Measurements from ENCODE around the gene TFF3.
"Not testable (repeated sequence)": the region's sequence is repeated elsewhere in the genome, so short reads cannot be mapped to it uniquely, and the experiment has no call there.

TFF3 gene

DNA sequence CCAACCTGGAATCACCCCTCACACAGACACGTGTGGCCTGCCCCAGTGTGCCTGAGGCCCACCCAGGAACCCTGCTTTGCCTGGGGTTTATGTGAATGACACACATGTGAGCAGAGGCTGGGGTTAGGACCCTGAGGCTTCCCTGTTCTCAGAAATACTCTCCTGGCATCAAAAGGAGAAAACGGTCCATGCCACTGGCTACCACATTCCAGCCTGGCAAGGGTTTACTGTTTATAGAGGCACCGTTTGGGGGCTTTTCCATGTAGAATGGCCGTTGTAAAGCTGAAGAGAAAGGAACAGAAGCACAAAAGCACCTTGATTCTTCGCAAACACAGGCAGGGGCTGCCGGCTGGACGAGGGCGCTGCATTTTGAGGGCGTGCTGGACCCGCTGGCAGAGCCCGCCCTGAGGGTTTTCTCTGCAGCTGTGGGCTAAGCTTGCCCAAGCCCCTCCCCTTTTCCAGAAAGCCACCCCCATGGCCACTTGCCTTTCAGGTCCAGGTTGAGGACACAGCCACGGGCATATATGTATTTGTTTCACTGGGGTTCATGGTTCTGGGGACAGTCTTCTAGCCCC, 13.0 kb downstream of the TFF3 start:
- no peak for DNase-seq

DNA sequence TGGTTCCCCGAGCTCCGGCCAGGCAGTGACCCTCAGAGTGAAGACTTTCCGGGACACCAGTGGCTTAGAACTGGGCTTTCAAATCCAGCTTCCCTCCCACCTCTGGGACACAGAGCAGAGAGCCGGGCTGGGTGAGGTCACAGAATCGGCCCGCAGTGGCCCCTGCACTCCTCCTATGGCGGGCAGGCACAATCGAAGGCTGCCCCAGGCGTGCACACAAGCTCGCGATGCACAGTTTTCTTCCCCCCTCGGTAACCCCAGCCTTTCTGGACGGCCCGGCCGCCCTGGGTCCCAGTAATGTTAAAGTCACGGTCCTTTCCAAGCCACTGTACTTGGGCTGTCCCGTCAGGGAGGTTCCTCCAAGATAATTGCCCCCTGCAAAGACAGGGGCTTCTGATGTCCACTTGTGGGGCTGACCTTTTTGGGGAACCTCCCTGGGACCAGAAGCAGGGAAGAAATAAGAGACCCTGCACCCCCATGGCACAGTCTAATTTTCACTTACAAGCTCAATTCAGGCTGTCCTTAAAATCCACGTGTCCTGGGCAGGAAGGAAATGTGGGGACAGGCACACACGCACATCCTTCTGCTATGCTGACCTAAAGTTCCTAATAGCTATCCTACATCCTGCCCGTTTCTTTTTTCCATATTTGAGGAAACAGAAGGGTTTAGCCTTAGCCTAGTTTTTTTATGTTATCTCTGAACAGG, 13.7 kb downstream of the TFF3 start:
- no peak for DNase-seq

DNA sequence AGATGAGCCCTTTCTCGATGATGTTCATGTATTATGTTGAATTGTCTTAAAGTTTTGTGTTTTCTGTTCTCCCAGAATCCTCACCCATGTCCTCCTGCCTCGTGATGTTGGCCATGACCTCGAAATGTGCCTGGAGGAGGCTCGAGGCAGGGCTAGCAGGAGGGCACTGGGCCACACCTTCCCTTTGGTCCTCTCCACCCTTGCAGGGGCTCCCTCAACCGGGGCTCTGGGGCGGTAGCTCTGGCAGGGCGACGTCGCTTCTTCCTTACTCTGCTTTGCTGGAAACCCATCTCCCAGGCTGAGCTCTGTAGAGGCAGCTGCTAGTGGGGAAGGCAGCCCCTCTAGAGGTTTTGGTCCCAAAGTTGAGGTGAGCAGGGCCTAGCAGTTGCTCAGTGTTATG, 14.3 kb downstream of the TFF3 start:
- no peak for DNase-seq

DNA sequence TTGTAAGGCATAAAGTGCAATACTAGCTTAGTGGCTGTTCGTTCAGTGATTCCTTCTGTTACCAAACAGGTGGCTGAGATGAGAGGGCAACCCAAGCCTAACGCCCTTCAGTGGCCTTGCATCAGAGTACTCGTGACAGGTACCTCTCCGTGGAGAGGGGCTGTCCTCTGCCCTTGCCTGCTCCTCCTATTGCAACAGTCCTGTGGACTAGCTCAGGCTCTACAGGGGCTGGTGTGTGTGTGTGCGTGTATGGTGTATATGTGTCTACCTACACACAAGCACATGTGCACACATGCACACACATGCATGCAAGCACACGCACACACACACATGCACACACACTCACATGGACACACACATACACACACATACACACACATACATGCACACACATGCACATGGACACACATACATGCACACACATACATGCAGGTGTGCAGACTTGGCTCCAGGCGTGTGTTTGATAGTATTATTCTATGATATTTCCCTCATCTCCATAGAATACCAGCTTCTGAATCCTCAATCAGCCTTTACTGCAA, 15.1 kb downstream of the TFF3 start:
- DNase-seq, result no peak

DNA sequence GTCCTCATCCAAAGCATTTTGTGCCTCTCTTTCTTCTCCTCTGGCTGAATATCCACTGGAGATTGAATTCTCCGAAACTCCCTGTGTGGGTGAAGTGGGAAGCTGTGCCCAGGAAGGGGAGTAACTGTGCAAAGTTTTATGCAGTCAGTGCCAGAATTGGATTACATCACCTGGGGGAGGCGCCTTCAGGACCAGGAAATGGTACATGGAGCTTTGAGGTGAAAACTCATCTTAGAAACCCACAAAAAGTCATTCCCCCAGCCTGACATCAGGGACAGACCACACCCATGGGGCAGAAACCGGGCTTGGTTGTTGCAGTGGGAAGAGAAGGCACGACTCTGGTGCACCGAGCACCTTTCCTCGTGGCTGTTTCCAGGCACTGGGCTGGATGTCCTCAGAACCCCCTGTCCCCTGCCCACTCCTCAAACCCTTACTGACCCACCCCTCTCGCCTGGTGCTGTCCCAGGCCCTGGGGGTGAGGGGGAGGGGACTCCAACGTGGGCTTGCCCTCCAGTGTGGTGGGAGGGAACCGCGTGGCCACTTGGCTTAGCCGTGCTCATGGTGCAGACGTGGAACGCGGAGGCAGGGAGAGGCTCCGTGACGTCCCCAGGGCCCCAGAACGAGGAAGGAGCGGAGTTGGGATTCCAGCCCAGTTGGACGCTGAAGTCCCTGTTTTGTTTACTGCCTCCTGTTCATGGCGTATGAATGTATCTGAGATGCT, 15.7 kb downstream of the TFF3 start:
- no peak for DNase-seq

DNA sequence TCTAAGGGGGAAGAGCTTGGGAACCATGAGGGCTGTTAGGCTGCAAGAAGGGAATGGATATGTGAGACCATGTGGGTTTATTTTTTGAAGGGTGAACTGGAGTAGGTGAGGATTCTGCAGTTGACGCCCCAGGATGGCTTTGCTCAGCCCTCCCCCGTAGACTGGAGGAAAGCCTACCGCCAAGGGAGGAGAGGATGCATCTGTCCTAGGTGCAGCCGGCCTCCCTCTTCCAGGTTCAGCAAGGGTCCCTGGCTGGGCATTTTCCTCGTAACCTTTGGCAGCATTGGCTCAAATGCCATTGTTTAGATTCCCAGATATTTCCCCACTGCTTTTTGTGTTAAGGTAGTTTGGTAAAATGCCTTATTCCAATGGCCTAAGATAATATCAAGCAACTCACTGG, 16.6 kb downstream of the TFF3 start:
- DNase-seq, result no peak

DNA sequence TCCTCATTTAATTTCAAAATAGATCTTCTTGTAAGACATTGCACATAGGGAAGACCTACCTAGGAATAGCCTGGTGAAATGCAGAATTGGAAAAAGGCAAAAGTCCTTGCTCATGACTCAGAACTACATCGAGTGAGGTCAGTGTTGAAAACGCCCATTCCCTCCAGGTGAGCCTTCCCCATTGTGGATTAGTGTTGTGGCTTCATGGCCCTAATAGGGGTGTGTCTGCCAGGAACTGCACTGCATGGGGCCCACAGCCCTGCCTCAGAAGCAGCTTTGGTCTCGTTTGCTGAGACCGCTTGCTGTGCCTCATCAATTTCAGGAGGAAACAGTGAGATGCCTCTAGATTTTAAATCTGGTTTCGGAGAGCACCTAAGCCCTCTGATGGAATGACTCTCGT, 17.0 kb downstream of the TFF3 start:
- no peak for DNase-seq

DNA sequence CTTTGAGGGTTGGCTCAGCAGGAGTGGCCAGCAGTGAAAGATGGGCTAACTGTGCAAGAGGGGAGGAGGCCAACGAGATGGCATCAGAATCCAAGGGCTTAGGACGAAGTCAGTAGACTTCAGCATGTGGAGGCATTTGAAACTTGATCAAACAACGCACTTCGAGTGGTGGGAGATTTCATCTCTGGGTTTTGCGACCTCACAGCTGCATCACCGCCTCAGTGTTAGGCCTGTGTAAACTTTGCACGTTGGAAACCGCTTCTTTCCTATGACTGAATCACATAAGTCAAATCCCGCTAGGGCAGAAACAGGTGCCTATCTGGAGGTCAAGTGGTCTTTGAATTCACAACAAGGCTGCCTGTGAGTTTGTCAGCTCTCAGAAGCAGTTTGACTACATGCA, 17.8 kb downstream of the TFF3 start:
- no peak for DNase-seq

DNA sequence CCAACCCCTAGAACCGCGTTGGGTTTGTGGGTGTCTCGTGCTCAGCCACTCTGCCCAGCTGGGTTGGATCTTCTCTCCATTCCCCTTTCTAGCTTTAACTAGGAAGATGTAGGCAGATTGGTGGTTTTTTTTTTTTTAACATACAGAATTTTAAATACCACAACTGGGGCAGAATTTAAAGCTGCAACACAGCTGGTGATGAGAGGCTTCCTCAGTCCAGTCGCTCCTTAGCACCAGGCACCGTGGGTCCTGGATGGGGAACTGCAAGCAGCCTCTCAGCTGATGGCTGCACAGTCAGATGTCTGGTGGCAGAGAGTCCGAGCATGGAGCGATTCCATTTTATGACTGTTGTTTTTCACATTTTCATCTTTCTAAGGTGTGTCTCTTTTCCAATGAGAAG, 18.7 kb downstream of the TFF3 start:
- DNase-seq, result no peak

DNA sequence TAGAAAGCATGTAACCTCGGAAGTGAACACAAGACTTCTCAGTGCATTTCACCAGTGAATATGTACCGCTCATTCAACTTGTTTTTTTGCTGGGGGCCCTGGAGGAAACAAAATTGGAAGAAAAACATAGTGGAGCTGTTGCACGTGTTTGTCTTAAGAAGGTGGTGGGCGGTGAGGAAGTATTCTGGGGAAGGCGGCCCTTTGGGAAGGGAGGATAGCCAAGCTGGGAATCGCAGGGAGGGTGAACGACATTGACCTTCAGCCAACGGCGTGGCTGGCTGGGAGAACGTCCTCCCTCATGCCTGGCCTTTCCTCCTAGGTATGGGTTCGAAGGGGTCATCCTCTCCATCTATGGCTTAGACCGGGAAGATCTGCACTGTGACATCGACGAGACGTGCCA, 19.4 kb downstream of the TFF3 start:
- DNase-seq, result no peak

DNA sequence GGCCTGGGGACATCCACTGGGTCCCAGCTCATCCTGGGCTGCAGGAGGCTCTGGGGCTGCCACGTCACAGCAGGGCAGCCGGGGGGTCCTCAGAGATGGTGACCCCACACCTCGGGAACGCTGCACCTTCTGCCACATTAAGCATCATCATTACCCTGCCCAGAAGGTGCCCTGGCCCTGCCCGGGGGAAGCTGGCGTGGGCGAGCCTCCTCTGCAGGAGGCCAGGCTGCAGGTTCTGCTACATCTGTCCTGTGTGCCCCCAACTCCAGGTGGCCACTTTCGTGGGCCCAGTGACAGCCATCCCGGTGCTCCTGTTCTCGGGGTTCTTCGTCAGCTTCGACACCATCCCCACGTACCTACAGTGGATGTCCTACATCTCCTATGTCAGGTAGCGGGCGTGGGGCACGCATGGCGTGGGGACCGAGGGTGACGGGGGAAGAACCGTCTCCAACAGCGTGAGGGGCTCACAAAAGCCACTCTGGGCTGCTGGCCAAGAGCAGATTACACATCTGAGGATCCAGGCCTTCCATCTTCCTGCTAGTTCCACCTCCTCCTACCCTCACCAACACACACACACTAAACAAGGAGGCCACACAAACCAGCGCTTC, 20.8 kb downstream of the TFF3 start:
- DNase-seq, result no peak

DNA sequence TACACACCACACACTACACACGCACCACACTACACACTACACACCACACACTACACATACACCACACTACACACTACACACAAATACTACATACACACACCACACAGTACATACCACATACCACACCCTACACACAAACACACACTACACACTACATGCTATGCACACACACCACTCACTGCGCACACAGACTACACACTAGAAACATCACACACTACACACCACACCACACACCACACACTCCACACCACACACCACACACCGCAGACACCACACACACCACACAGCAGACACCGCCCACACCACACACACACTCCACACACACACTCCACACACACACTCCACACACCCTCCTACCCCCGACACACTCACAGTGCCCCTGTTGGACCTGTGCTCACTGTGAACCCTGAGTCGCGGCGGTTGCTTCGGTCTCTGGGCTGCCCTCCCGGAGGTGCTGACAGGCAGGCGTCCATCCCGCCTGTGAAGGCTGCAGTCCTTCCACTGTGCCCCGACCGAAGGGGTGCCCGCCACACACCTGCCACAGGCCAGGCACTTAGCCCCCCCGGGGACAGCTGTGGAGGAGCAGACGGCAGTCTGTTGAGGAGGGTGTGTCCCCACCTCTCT, 21.4 kb downstream of the TFF3 start:
- DNase-seq, result no peak

DNA sequence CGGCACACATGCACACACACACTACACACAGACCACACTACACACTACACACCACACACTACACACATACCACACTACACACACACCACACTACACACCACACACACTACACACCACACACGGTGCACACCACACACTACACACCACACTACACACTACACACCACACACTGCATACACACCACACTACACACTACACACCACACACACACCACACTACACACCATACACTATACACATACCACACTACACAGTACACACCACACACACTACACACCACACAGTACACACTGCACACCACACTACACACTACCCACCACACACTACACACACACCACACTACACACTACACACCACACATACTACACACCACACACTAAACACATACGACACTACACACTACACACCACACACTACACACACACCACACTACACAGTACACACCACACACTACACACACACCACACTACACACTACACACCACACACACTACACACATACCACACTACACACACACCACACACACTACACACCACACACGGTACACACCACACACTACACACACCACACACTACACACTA, 22.6 kb downstream of the TFF3 start:
- not testable (repeated sequence) for DNase-seq

DNA sequence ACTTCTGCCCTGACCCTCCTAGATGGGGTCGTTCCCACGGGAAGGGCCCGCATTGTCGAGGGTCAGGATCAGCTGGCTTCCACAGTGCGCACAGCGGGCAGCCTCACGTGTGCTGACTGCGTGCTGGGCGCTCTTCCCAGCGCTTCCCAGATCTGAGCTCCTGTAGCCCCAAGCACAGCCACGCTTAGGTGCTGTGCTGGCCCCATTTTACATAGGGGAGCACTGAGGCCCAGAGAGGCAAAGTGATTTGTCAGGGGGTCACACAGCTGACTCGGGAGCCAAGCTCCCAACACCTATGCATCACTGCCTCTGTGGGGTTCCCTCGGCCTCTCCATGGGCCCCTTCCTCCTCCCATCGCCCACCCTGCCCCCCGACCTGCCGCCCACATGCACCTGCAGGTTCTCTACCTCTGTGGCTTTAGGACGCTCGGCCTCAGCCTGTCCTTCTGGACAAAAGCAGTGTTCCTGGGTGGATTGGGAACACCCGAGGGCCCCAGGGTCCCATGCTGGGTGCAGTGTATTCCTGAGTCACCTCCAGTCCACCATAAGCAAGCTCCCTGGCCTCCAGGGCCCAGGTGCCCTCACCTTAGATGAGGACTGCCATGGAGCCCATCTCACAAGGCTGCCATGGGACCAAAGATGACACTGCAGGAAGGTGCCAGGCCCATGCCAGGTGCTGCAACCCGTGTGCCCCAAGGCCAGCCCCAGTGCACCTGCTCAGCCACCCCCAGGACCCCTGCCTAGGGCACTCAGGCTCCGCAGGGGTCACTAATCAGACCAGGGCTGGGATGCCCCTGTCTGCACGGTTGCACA, 23.3 kb downstream of the TFF3 start:
- DNase-seq, result no peak

DNA sequence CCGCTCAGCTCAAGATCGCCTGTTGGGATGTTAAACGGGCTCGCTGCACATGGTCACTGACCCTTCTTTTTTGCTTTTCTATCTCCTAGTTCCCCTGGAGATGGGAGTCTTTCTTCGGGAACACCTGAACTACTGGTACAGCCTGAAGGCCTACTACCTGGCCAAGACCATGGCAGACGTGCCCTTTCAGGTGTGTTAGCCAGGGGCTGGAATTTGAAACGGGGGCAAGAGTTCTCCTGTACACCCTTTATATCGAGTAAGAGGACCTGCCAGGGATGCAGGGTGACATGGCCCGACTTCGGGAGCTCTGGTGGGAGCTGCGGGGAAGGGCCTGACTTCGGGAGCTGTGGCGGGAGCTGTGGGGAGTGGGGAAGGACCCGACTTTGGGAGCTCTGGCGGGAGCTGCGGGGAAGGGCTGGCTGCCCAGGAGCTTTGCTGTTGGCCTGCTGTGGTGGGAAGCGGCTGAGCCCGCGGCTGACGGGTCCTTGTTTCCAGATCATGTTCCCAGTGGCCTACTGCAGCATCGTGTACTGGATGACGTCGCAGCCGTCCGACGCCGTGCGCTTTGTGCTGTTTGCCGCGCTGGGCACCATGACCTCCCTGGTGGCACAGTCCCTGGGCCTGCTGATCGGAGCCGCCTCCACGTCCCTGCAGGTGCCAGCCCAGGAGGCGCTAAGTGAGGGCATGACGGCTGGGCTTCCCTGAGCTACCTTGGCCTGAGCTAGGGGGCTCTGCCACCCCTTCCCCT, 24.0 kb downstream of the TFF3 start:
- no peak for DNase-seq

DNA sequence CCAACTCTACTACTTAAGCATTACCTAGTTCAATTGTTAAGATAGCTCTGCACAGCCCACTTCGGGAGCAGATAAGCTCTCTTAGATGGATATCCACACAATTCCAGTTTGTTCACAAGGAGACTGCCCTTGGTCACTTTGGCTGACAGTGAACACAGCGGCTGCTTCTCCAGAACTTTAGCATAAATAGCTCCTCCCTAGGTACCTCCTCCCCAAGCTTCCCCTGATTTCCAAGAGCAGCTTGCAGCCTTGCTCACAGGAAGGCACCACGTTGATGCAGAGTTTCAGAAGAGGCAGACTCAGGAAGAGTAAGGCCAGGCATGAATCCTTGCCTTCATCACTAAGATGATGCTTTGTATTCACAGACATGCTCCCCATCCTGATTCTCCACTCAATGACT, 24.7 kb downstream of the TFF3 start:
- no peak for DNase-seq

DNA sequence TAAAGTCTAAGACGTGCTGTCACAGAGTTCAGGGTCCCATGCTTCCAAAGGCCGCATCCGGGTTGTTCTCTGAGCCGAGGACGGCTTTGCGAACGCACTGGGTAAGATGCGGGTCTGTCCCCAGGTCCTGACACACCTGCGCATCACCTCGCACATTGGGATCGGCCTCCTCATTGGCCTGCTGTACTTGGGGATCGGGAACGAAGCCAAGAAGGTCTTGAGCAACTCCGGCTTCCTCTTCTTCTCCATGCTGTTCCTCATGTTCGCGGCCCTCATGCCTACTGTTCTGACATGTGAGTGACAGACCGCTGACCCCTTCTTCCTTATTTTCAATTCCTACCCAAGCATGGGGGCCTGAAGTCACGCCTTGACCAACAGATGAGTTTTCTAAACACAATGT, 25.3 kb downstream of the TFF3 start:
- DNase-seq, result no peak

DNA sequence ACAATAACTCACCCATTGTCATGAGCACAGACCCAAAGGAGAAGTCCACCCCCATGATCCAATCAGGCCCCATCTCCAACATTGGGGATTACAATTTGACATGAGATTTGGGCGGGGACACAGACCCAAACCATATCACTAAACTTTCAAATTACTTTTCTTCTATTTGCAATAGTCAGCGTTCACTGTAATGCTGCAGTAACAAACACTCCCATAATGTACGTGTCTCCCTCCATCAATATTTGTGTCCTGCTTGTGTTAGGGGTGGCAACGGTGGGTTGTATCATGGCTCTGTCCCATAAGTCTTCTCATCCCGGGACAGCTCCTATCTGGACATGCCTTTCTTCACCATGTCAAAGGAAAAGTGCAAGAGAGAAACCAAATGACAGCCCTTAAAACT, 26.2 kb downstream of the TFF3 start:
- no peak for DNase-seq

DNA sequence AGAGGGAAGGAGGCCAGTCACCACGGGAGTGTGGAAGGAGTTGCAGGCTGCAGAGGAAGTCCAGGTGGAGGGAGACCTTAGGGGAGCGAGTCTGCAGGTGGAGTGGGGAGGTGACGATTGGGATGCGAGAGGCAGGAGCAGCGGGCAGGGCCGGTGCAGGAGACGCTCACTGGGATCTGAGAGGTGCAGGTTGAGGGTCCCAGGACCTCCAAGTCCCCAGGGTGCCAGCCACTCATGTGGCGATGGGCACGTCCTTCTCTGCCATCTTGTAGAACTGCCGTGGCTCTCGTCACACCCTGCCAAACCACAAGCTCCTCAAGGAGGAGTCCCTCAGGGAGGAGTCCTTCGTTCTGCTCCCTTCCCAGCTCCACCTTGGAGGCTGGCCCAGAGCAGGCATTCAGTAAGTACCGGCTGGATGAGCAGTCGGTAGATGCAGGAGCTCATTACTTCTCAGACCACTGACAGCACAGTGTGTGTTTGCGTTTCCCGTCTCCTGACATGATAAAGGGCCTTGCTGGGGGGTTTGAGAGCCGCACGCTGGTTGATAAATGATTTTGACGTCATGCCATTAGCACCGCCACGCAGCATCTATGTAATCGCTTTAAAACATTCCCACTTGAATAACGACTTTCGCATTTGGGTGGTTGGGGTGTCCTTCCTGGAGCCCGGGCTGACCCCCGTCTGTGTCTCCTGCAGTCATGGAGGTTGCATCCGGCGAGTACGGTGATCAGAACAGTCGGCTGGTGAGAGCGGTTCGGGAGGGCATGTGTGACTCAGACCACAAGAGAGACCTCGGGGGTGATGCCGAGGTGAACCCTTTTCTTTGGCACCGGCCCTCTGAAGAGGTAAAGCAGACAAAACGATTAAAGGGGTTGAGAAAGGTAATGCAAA, 27.8 kb downstream of the TFF3 start:
- no peak for DNase-seq

DNA sequence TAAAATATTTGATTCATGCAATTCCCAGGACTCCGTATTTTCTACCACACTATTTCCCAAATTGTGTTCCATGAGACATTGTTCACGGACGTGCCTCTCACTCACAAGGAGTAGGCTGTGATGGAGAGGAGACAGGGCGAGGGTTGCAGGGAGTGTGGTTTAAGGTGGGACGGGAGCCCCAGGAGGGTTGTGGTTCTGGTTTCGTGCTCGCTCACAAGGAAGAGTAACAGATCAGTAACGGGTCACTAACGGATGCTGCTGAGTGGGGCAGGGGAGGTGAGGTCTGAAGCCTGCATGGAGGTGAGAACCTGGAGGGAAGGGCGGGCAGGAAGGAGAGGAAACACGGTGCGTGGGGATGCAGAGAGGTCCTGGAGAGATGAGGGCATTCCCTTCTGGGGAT, 28.8 kb downstream of the TFF3 start:
- DNase-seq, result no peak

All from left hindlimb (tissue), 1 donor.